GM19397 (cell line): Measurements from ENCODE around the gene NAV2.
A peak's percentile ranks its signal among the peaks of the same experiment; 100 is the strongest.

Source experiments
- ATAC-seq: cut with Tn5 transposase; IDR thresholded peaks from one replicate; pipeline ENCODE4 v1.9.1; 2021; ENCODE audit warnings: mild to moderate bottlenecking, moderate library complexity; ENCODE audit not compliant: unreplicated experiment

The NAV2 gene

GRCh38 chr11:19774329-19774728, 61.7 kb downstream of the NAV2 start:
- ATAC-seq: no peak

- no peak for ATAC-seq
These were observed 62.4 kb downstream of the NAV2 start for GRCh38 chr11:19774817-19775580.

- ATAC-seq: no peak
These were observed 63.0 kb downstream of the NAV2 start for GRCh38 chr11:19775622-19776021.

- ATAC-seq: peak; percentile 39
These were observed 64.4 kb downstream of the NAV2 start for GRCh38 chr11:19777039-19777376.

GRCh38 chr11:19777377-19778102, 64.9 kb downstream of the NAV2 start:
- peak; percentile 74 for ATAC-seq

- ATAC-seq: no peak
These were observed 67.1 kb downstream of the NAV2 start for GRCh38 chr11:19779740-19780139.

- no peak for ATAC-seq
These were observed 68.7 kb downstream of the NAV2 start for GRCh38 chr11:19781351-19781750.

GRCh38 chr11:19785265-19785664, 72.6 kb downstream of the NAV2 start:
- ATAC-seq: no peak

GRCh38 chr11:19786644-19787043, 74.0 kb downstream of the NAV2 start:
- ATAC-seq: no peak

- no peak for ATAC-seq
These were observed 75.8 kb downstream of the NAV2 start for GRCh38 chr11:19788435-19788834.

- ATAC-seq: no peak
These were observed 76.6 kb downstream of the NAV2 start for GRCh38 chr11:19789245-19789644.

- no peak for ATAC-seq
These were observed 77.4 kb downstream of the NAV2 start for GRCh38 chr11:19789835-19790710.

GRCh38 chr11:19790831-19791552, 78.4 kb downstream of the NAV2 start:
- no peak for ATAC-seq

- no peak for ATAC-seq
These were observed 79.9 kb downstream of the NAV2 start for GRCh38 chr11:19792510-19792909.

- no peak for ATAC-seq
These were observed 80.7 kb downstream of the NAV2 start for GRCh38 chr11:19793326-19793725.

- no peak for ATAC-seq
These were observed 81.5 kb downstream of the NAV2 start for GRCh38 chr11:19794161-19794560.

GRCh38 chr11:19795082-19795481, 82.4 kb downstream of the NAV2 start:
- no peak for ATAC-seq

GRCh38 chr11:19800162-19800561, 87.5 kb downstream of the NAV2 start:
- no peak for ATAC-seq

- ATAC-seq: no peak
These were observed 88.3 kb downstream of the NAV2 start for GRCh38 chr11:19800714-19801519.

GRCh38 chr11:19802773-19803293, 90.2 kb downstream of the NAV2 start:
- ATAC-seq: no peak
